Trophoblast cell (in vitro differentiated cells and primary cell): ENCODE data around the gene DNAJC17.

Experiments
- DNase-seq, 2 donors: peaks; one replicate each; pipeline ENCODE4 v3.0.0-alpha.2; 2016
- H2AFZ ChIP-seq: 2 replicates; pipeline ENCODE4 v1.6.1; 2013; ENCODE audit warnings: low read length, moderate library complexity, mild to moderate bottlenecking; ENCODE audit not compliant: insufficient read depth, poor library complexity
- H2AK5ac ChIP-seq: 2 replicates; pipeline ENCODE4 v1.6.1; 2013; ENCODE audit warnings: mild to moderate bottlenecking, low read length
- H2BK120ac ChIP-seq: 2 replicates; pipeline ENCODE4 v1.6.1; 2013; ENCODE audit warnings: low read length, mild to moderate bottlenecking, moderate library complexity; ENCODE audit not compliant: insufficient read depth, poor library complexity
- H2BK12ac ChIP-seq: 2 replicates; pipeline ENCODE4 v1.6.1; 2013; ENCODE audit warnings: mild to moderate bottlenecking, low read length, moderate library complexity
- H2BK5ac ChIP-seq: 2 replicates; pipeline ENCODE4 v1.6.1; 2013; ENCODE audit warnings: low read length, low read depth, moderate library complexity, mild to moderate bottlenecking; ENCODE audit not compliant: poor library complexity
- H3K14ac ChIP-seq: 2 replicates; pipeline ENCODE4 v1.6.1; 2013; ENCODE audit warnings: mild to moderate bottlenecking, low read length
- H3K18ac ChIP-seq: 2 replicates; pipeline ENCODE4 v1.6.1; 2013; ENCODE audit warnings: mild to moderate bottlenecking, low read length
- H3K23ac ChIP-seq: 2 replicates; pipeline ENCODE4 v1.6.1; 2013; ENCODE audit warnings: low read length
- H3K27ac ChIP-seq: 2 replicates; pipeline ENCODE4 v1.5.1; 2013; ENCODE audit warnings: low read depth, mild to moderate bottlenecking, inconsistent platforms, low read length, moderate library complexity
- H3K27me3 ChIP-seq: 2 replicates; pipeline ENCODE4 v1.6.1; 2013; ENCODE audit warnings: inconsistent platforms, mild to moderate bottlenecking, low read length, moderate library complexity; ENCODE audit not compliant: insufficient read depth
- H3K36me3 ChIP-seq, 2 experiments: 1 replicate in 1 of 2; 2 replicates in 1 of 2; pipeline ENCODE4 v1.6.1; 2013; ENCODE audit warnings: low read length in 2 of 2, mild to moderate bottlenecking in 2 of 2, moderate library complexity in 1 of 2; ENCODE audit not compliant: insufficient read depth in 2 of 2, control insufficient read depth in 1 of 2
- H3K4ac ChIP-seq: 2 replicates; pipeline ENCODE4 v1.6.1; 2013; ENCODE audit warnings: low read depth, mild to moderate bottlenecking, low read length, moderate library complexity
- H3K4me1 ChIP-seq, 2 experiments: 1 replicate in 1 of 2; 2 replicates in 1 of 2; pipeline ENCODE4 v1.6.1; 2013; ENCODE audit warnings: low read length in 2 of 2, mild to moderate bottlenecking in 2 of 2, moderate library complexity in 1 of 2; ENCODE audit not compliant: insufficient read depth in 2 of 2, control insufficient read depth in 1 of 2
- H3K4me2 ChIP-seq: 2 replicates; pipeline ENCODE4 v1.6.1; 2013; ENCODE audit warnings: inconsistent platforms, mild to moderate bottlenecking, low read length, moderate library complexity
- H3K4me3 ChIP-seq: 2 replicates; pipeline ENCODE4 v1.5.1; 2013; ENCODE audit warnings: mild to moderate bottlenecking, low read depth, low read length, inconsistent platforms
- H3K79me1 ChIP-seq: one replicate; pipeline ENCODE4 v1.6.1; 2013; ENCODE audit warnings: low read length
- H3K79me2 ChIP-seq: 2 replicates; pipeline ENCODE4 v1.6.1; 2013; ENCODE audit warnings: low read length, mild to moderate bottlenecking; ENCODE audit not compliant: control insufficient read depth, insufficient read depth, poor library complexity
- H3K9ac ChIP-seq: 2 replicates; pipeline ENCODE4 v1.6.1; 2013; ENCODE audit warnings: mild to moderate bottlenecking, low read length
- H3K9me3 ChIP-seq: 2 replicates; pipeline ENCODE4 v1.6.1; 2013; ENCODE audit warnings: low read depth, mild to moderate bottlenecking, control low read depth, inconsistent platforms, low read length; ENCODE audit not compliant: insufficient read depth
- H4K12ac ChIP-seq: 2 replicates; pipeline ENCODE4 v1.6.1; 2013; ENCODE audit warnings: low read depth, mild to moderate bottlenecking, low read length, moderate library complexity
- H4K8ac ChIP-seq: 2 replicates; pipeline ENCODE4 v1.6.1; 2013; ENCODE audit warnings: low read depth, mild to moderate bottlenecking, low read length, moderate library complexity
- H4K91ac ChIP-seq: one replicate; pipeline ENCODE4 v1.6.1; 2013; ENCODE audit warnings: low read depth, mild to moderate bottlenecking, low read length, moderate library complexity
- WGBS: extraction: QIAGEN DNeasy Blood & Tissue Kit; methylation state at CpG from one replicate; pipeline ENCODE4 v1.1.7; 2013; ENCODE audit warnings: missing lambda C conversion rate; ENCODE audit not compliant: insufficient read length, insufficient coverage; ENCODE audit errors: extremely low coverage; 5-methylcytosine and 5-hydroxymethylcytosine counted together

The DNAJC17 gene

DNA sequence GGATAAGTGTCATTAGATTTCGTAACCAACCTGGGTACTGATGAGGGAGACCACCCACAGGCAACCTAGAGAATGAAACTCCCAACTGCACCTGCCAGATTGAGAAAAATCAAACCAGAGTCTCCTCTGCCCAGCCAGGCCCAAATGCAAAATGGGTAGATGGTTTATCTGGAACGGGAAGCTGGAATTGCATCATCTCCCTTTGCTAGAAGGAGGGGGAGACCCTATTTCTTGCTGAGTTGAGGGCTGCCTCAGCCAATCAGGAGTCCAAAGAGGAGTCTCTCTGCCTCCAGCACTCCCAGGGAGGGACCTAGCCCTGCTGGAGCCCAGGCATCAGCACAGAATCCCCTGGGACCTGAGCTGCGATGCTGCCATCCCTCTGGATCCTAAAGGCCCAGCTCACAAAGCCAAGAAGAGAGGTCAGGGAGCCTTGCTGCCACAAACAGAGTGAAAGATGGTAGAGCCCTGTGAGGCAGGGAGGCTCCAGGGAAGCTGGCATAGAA lies 60.3 kb downstream of the DNAJC17 start:
- Histone ChIP-seq H4K8ac (no peak overlapping the region), H3K4me2 (no peak overlapping the region), H4K12ac (no peak overlapping the region), H3K79me2 (no peaks in the 10 kb centered on the region), H2AK5ac (no peak overlapping the region), H3K9me3 (peaks cover 2% of the 10 kb centered on the region), H3K4ac (no peak overlapping the region), H3K4me1 (peaks cover 4 to 5% of the 10 kb centered on the region in 2 experiments), H2AFZ (no peak overlapping the region), H3K23ac (no peak overlapping the region), H2BK120ac (no peak overlapping the region), H2BK5ac (no peak overlapping the region), H3K14ac (no peak overlapping the region), H3K27ac (no peak overlapping the region), H3K9ac (no peak overlapping the region), H3K36me3 (peaks cover 24 to 32% of the 10 kb centered on the region in 2 experiments), H3K27me3 (no peaks in the 10 kb centered on the region), H3K18ac (no peak overlapping the region), H2BK12ac (no peak overlapping the region), H4K91ac (no peak overlapping the region), H3K4me3 (no peak overlapping the region), H3K79me1 (no peaks in the 10 kb centered on the region)
- no CpG with 5 or more reads among the region's 3 CpGs for WGBS
- no peak for DNase-seq

DNA sequence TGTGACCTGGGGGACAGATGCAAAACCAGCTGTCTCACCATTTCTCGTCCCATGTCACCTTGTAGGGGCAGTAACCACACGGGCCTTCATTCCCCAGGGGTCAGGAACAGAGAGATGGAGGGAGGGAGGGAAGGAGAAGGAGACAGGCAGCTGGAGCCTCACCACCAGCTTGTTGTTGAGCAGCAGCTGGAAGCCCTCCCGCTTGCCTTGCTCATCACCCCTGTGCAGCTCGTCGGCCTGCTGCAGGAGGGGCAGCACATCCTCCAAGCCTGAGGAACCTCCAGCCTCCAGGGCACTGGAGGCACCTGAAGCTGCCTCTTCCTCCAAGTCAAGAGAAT lies 62.5 kb downstream of the DNAJC17 start:
- Histone ChIP-seq H3K27me3 (no peaks in the 10 kb centered on the region), H3K4me3 (no peak overlapping the region), H3K23ac (no peak overlapping the region), H3K27ac (no peak overlapping the region), H2BK5ac (no peak overlapping the region), H3K4me1 (peaks cover 4 to 5% of the 10 kb centered on the region in 2 experiments), H4K91ac (no peak overlapping the region), H3K9me3 (peaks cover 2% of the 10 kb centered on the region), H3K36me3 (peaks cover 19 to 25% of the 10 kb centered on the region in 2 experiments), H3K79me1 (no peaks in the 10 kb centered on the region), H2BK12ac (no peak overlapping the region), H3K79me2 (no peaks in the 10 kb centered on the region), H2BK120ac (no peak overlapping the region), H2AK5ac (no peak overlapping the region), H3K14ac (no peak overlapping the region), H3K18ac (no peak overlapping the region), H3K4ac (no peak overlapping the region), H3K9ac (no peak overlapping the region), H4K8ac (no peak overlapping the region), H2AFZ (no peak overlapping the region), H4K12ac (no peak overlapping the region), H3K4me2 (no peak overlapping the region)
- DNase-seq, result no peak
- WGBS, result no CpG with 5 or more reads among the region's 5 CpGs

DNA sequence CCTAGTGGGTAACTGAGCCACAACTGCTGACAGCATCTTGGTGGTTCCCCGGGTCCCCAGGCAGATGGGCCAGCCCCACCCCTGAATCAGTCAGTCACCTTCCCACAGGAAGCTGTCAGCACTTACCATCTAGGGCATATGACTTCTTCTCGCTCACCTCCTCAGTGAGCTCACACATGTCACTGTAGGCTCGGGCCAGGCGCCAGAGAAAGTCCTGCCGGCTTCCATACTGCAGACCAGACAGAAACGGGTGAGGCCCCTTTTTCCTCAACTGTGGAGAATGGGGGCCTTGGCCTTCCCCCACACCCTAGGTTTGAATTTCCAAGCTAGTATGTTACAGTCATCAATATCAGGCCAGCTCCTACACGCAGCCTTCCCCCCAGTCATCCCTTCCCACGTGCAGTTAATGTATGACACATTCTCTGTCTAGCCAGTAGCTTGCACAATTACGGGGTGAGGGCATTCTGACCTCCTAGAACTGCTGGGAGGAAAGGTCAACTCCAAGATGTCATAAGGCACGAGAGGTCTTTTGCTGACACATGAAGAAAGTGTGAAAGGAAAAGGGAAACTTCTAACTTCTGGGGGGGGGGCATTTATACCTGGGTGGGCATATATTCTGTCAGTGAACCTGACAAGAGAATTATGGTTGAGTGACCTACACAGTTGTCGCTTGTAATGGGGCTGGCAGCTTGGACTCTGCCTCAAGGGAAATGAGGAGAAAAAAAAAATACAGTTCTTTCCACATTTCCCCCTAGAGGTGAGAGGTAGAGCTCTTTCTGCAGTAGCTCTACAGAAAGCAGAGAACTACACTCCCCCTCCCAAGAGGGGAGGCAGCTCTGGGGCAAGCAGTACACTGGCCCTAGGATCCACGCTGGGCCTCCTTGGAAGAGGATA lies 63.1 kb downstream of the DNAJC17 start:
- Histone ChIP-seq H3K18ac (no peak overlapping the region), H3K27me3 (no peaks in the 10 kb centered on the region), H4K8ac (no peak overlapping the region), H3K4me3 (no peak overlapping the region), H4K12ac (no peak overlapping the region), H3K4ac (no peak overlapping the region), H3K9ac (no peak overlapping the region), H2BK5ac (no peak overlapping the region), H3K79me1 (no peaks in the 10 kb centered on the region), H3K27ac (no peak overlapping the region), H3K23ac (no peak overlapping the region), H3K4me1 (peaks cover 4 to 5% of the 10 kb centered on the region in 2 experiments), H3K14ac (no peak overlapping the region), H2BK120ac (no peak overlapping the region), H3K9me3 (peaks cover 2% of the 10 kb centered on the region), H2BK12ac (no peak overlapping the region), H2AFZ (no peak overlapping the region), H3K4me2 (no peak overlapping the region), H2AK5ac (no peak overlapping the region), H3K79me2 (no peaks in the 10 kb centered on the region), H4K91ac (no peak overlapping the region), H3K36me3 (peaks cover 25 to 27% of the 10 kb centered on the region in 2 experiments)
- peak; percentile 33 to 57 for DNase-seq
- WGBS, result no CpG with 5 or more reads among the region's 12 CpGs

DNA sequence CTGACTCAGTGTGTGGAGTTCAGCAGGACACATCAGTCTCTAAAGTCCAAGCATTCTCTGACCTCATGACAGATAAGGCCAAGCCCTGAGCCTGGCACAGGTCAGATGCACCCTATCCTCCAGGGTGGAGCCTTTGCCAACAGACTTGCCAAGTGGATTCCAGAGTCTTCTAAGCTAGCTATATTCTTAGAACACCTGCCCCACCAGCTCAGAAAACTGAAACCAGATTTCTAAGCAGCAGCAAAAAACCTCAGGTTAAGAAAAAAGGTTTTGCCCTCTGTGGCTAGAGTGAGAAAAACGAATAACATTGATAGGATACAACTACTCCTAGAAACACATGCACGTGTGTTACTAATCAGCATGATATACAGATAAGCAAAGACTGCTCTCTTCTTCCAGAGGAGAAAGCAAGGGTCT lies 63.8 kb downstream of the DNAJC17 start:
- H3K4ac ChIP-seq, result no peak overlapping the region
- H3K18ac ChIP-seq, result no peak overlapping the region
- no peak overlapping the region for H2AFZ ChIP-seq
- no peak overlapping the region for H3K4me2 ChIP-seq
- H4K12ac ChIP-seq, result no peak overlapping the region
- no peak overlapping the region for H3K9ac ChIP-seq
- H3K36me3 ChIP-seq, result peaks cover 24 to 28% of the 10 kb centered on the region in 2 experiments
- H4K91ac ChIP-seq, result no peak overlapping the region
- H2AK5ac ChIP-seq, result no peak overlapping the region
- no peak overlapping the region for H3K23ac ChIP-seq
- H3K27me3 ChIP-seq, result no peaks in the 10 kb centered on the region
- H2BK5ac ChIP-seq, result no peak overlapping the region
- H3K27ac ChIP-seq, result no peak overlapping the region
- H4K8ac ChIP-seq, result no peak overlapping the region
- no peak overlapping the region for H3K14ac ChIP-seq
- no CpG with 5 or more reads among the region's 2 CpGs for WGBS
- DNase-seq, result no peak
- H2BK12ac ChIP-seq, result no peak overlapping the region
- no peak overlapping the region for H2BK120ac ChIP-seq
- H3K79me1 ChIP-seq, result no peaks in the 10 kb centered on the region
- H3K4me3 ChIP-seq, result no peak overlapping the region
- H3K4me1 ChIP-seq, result peaks cover 4 to 5% of the 10 kb centered on the region in 2 experiments
- H3K79me2 ChIP-seq, result no peaks in the 10 kb centered on the region
- H3K9me3 ChIP-seq, result peaks cover 2% of the 10 kb centered on the region
